Effector memory CD8-positive, alpha-beta T cell (primary cell): ENCODE results near the gene REM2.
"Not testable (repeated sequence)": the region's sequence is repeated elsewhere in the genome, so short reads cannot be mapped to it uniquely, and the experiment has no call there.

Source experiments
- ATAC-seq: fragments of 150-1000 bp; cut with Tn5 transposase; replicated peaks from 2 replicates; pipeline ENCODE4 v1.10.0; 2021; ENCODE audit warnings: mild to moderate bottlenecking, moderate library complexity
- DNase-seq, 3 experiments: peaks; one replicate each; pipeline ENCODE4 v3.0.0; 2021
- H3K27ac Mint-ChIP-seq, 2 donors: one replicate each; pipeline ENCODE4 v1.8.0; 2022; ENCODE audit warnings: mild to moderate bottlenecking in 2 of 2, mixed read lengths in 2 of 2, moderate library complexity in 2 of 2
- H3K27me3 Mint-ChIP-seq, 2 donors: one replicate each; pipeline ENCODE4 v1.8.0; 2022; ENCODE audit warnings: mixed read lengths in 2 of 2
- H3K36me3 Mint-ChIP-seq: one replicate; pipeline ENCODE4 v1.8.0; 2022; ENCODE audit warnings: mild to moderate bottlenecking, moderate library complexity, mixed read lengths; ENCODE audit not compliant: insufficient read depth
- H3K4me1 Mint-ChIP-seq, 2 donors: one replicate each; pipeline ENCODE4 v1.8.0; 2022; ENCODE audit warnings: low read depth in 2 of 2, mixed read lengths in 2 of 2
- H3K4me3 Mint-ChIP-seq, 2 donors: one replicate each; pipeline ENCODE4 v1.8.0; 2022; ENCODE audit warnings: mild to moderate bottlenecking in 2 of 2, mixed read lengths in 2 of 2, moderate library complexity in 2 of 2
- H3K9me3 Mint-ChIP-seq, 2 donors: one replicate each; pipeline ENCODE4 v1.8.0; 2022; ENCODE audit warnings: mixed read lengths in 2 of 2

REM2 gene

DNA sequence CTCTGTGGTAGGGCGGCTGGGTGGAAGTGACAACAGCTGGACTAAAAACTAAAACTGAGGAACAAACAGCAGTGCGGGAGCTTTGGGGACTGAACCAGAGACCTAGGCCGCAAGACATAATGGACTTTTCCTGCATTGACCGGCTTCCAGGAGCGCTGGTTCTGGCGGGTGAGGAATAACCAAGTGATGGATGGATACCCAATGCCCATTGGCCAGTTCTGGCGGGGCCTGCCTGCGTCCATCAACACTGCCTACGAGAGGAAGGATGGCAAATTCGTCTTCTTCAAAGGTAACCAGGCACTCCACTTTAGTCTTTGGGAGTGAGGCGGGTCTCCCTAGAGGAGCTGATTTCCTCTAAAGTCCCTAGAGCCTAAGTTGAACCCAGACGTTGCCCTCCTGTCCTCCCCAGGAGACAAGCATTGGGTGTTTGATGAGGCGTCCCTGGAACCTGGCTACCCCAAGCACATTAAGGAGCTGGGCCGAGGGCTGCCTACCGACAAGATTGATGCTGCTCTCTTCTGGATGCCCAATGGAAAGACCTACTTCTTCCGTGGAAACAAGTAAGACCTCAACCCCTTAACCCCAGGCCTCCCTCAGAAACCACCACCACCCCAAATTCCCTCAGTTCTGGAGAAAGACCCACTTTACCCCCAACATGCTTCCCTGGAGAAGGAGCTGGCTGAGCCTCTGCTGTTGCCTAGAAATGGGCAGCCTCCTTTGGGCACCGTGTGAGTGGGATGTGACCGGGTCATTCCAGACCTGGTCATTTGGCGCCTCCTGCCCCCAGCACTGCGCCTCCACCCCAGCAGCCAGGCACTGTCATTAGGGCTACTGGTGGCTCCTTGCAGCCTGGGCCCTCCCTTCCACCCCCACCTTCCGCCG lies 38.6 kb upstream of the REM2 start:
- H3K27ac Mint-ChIP-seq = no peak overlapping the region
- H3K27me3 Mint-ChIP-seq = peaks cover 43 to 95% of the 10 kb centered on the region in 2 donors
- no peak overlapping the region for H3K4me3 Mint-ChIP-seq
- DNase-seq (no peak), ATAC-seq (no peak)
- no peaks in the 10 kb centered on the region for H3K4me1 Mint-ChIP-seq
- H3K36me3 Mint-ChIP-seq = no peaks in the 10 kb centered on the region
- no peaks in the 10 kb centered on the region for H3K9me3 Mint-ChIP-seq

- H3K4me3 Mint-ChIP-seq = no peak overlapping the region
- no peaks in the 10 kb centered on the region for H3K4me1 Mint-ChIP-seq
- DNase-seq (no peak), ATAC-seq (no peak)
- peaks cover 43 to 94% of the 10 kb centered on the region in 2 donors for H3K27me3 Mint-ChIP-seq
- H3K9me3 Mint-ChIP-seq = no peaks in the 10 kb centered on the region
- H3K27ac Mint-ChIP-seq = no peak overlapping the region
- no peaks in the 10 kb centered on the region for H3K36me3 Mint-ChIP-seq
Measured at GRCh38 chr14:22845103-22845394, 38.0 kb upstream of the REM2 start.

DNA sequence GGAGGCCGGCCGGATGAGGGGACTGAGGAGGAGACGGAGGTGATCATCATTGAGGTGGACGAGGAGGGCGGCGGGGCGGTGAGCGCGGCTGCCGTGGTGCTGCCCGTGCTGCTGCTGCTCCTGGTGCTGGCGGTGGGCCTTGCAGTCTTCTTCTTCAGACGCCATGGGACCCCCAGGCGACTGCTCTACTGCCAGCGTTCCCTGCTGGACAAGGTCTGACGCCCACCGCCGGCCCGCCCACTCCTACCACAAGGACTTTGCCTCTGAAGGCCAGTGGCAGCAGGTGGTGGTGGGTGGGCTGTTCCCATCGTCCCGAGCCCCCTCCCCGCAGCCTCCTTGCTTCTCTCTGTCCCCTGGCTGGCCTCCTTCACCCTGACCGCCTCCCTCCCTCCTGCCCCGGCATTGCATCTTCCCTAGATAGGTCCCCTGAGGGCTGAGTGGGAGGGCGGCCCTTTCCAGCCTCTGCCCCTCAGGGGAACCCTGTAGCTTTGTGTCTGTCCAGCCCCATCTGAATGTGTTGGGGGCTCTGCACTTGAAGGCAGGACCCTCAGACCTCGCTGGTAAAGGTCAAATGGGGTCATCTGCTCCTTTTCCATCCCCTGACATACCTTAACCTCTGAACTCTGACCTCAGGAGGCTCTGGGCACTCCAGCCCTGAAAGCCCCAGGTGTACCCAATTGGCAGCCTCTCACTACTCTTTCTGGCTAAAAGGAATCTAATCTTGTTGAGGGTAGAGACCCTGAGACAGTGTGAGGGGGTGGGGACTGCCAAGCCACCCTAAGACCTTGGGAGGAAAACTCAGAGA lies 37.0 kb upstream of the REM2 start:
- H3K9me3 Mint-ChIP-seq = no peaks in the 10 kb centered on the region
- H3K36me3 Mint-ChIP-seq = no peaks in the 10 kb centered on the region
- H3K4me3 Mint-ChIP-seq = no peak overlapping the region
- ATAC-seq (no peak), DNase-seq (no peak)
- H3K4me1 Mint-ChIP-seq = no peaks in the 10 kb centered on the region
- H3K27ac Mint-ChIP-seq = no peak overlapping the region
- H3K27me3 Mint-ChIP-seq = peaks cover 43 to 84% of the 10 kb centered on the region in 2 donors

DNA sequence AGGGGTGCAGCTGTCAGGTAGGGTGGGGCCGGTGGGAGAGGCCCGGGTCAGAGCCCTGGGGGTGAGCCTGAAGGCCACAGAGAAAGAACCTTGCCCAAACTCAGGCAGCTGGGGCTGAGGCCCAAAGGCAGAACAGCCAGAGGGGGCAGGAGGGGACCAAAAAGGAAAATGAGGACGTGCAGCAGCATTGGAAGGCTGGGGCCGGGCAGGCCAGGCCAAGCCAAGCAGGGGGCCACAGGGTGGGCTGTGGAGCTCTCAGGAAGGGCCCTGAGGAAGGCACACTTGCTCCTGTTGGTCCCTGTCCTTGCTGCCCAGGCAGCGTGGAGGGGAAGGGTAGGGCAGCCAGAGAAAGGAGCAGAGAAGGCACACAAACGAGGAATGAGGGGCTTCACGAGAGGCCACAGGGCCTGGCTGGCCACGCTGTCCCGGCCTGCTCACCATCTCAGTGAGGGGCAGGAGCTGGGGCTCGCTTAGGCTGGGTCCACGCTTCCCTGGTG lies 36.2 kb upstream of the REM2 start:
- no peak overlapping the region for H3K4me3 Mint-ChIP-seq
- peaks cover 43 to 80% of the 10 kb centered on the region in 2 donors for H3K27me3 Mint-ChIP-seq
- H3K36me3 Mint-ChIP-seq = no peaks in the 10 kb centered on the region
- H3K27ac Mint-ChIP-seq = no peak overlapping the region
- DNase-seq = no peak
- ATAC-seq = no peak
- H3K9me3 Mint-ChIP-seq = no peaks in the 10 kb centered on the region
- H3K4me1 Mint-ChIP-seq = no peaks in the 10 kb centered on the region

- no peak overlapping the region for H3K4me3 Mint-ChIP-seq
- H3K9me3 Mint-ChIP-seq = no peaks in the 10 kb centered on the region
- ATAC-seq (no peak), DNase-seq (no peak)
- no peak overlapping the region for H3K27ac Mint-ChIP-seq
- peaks cover 43 to 71% of the 10 kb centered on the region in 2 donors for H3K27me3 Mint-ChIP-seq
- H3K4me1 Mint-ChIP-seq = peaks cover under 1 to 1% of the 10 kb centered on the region in 2 donors
- H3K36me3 Mint-ChIP-seq = no peaks in the 10 kb centered on the region
Measured at GRCh38 chr14:22847661-22848341, 35.2 kb upstream of the REM2 start.

DNA sequence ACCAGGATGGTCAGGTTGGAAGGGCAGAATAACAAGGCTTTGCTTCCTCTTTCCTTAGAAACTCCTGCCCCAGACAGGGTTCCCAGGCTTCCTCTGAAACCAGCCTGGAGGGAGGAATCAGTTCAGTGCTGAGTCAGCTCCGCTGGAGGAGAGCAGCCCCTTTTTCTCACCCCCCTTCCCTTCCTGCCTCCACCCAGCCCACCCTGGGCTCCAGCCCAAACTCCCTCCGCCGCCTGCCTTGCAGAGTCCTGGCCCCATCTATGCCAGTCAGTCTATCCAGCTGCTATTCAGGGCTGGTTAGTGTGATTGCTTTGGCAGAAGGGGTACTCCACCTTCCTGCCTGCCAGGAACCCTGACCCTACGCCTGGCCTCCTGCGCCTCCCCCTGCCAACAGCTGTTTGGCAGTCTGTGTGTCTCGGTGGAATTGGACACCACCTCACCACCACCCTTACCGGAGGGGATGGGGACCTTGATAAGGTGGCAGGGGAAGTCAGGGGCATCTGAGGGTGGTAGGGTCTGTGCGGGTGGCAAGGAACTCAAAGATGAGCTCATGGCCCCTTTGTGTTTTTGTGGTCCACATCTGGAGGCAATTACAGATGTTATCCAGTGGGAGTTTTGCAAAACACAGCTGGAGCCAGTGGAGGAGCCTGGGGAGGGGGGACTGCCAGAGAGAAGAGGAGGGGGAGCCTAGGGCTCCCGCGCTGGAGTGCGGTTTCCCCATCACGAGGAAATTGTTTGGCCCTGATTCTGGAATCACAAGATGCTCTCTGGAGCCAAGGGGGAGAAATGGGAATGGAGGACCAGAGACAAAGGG lies 34.5 kb upstream of the REM2 start:
- no peak overlapping the region for H3K27ac Mint-ChIP-seq
- peaks cover 6 to 7% of the 10 kb centered on the region in 2 donors for H3K4me1 Mint-ChIP-seq
- no peak for DNase-seq
- H3K4me3 Mint-ChIP-seq = no peak overlapping the region
- H3K36me3 Mint-ChIP-seq = peaks cover under 1% of the 10 kb centered on the region
- no peaks in the 10 kb centered on the region for H3K9me3 Mint-ChIP-seq
- ATAC-seq = no peak
- peaks cover 38 to 63% of the 10 kb centered on the region in 2 donors for H3K27me3 Mint-ChIP-seq

GRCh38 chr14:22849212-22849819 lies 33.7 kb upstream of the REM2 start:
- Mint-ChIP-seq H3K36me3 (peaks cover 2% of the 10 kb centered on the region), H3K9me3 (no peaks in the 10 kb centered on the region), H3K27ac (no peak overlapping the region), H3K27me3 (peaks cover 37 to 56% of the 10 kb centered on the region in 2 donors), H3K4me3 (no peak overlapping the region), H3K4me1 (peaks cover 6 to 7% of the 10 kb centered on the region in 2 donors)
- no peak for ATAC-seq
- no peak for DNase-seq

DNA sequence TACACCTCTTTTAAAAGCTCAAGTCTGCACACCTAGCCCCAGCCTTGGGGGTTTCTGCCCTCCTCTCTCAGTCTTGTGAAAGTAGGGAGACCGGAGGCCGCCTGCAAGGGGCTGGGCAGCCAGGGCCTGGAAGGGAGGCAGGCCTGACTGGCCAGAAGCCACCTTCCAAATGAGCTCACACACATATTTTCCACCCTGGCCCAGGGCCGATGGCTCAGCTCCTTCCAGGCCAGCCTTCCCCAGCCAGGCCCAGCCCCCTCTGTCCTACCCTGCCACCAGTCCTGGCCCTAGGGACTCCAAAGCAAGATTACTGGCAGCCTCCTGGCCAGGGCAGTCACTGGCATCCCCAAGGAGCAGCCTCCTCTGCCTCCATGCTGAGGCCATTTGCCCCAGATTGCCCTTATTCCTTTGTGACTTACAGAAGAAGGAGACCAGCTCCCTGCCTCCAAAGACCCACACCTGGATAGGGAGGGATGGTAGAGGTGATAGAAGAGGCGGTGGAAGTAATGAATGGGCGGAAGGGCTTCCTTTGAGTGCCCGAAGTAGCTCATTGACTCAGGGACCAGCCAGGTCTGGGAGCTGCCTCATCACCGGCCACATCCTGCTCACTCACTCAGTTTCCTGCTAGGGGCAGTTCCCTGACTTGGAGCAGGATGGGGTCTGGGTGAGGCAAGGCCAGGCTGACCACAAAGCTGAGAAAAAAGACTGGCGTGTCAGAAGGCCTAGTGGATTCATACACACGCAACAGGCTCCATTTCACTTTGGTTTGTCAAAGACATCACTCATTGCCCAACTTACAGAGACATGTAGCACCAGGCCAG lies 31.9 kb upstream of the REM2 start:
- H3K36me3 Mint-ChIP-seq = peaks cover 6% of the 10 kb centered on the region
- no peak for ATAC-seq
- DNase-seq = no peak
- no peak overlapping the region for H3K27ac Mint-ChIP-seq
- H3K4me3 Mint-ChIP-seq = no peak overlapping the region
- no peaks in the 10 kb centered on the region for H3K9me3 Mint-ChIP-seq
- H3K27me3 Mint-ChIP-seq = peaks cover 29 to 53% of the 10 kb centered on the region in 2 donors
- H3K4me1 Mint-ChIP-seq = peaks cover 6 to 7% of the 10 kb centered on the region in 2 donors

DNA sequence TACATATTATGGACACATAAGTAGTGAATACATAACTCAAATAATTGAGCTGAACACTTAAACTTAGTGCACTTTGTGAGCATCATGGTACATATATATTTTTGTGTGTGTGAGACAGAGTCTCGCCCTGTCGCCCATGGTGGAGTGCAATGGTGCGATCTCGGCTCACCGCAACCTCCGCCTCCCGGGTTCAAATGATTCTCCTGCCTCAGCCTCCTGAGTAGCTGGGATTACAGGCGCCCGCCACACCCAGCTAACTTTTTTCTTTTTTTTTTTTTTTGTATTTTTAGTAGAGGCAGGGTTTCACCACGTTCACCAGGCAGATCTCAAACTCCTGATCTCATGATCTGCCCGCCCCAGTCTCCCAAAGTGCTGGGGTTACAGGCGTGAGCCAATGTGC lies 30.8 kb upstream of the REM2 start:
- not testable (repeated sequence) for H3K9me3 Mint-ChIP-seq, H3K27ac Mint-ChIP-seq, H3K4me3 Mint-ChIP-seq, ATAC-seq, H3K36me3 Mint-ChIP-seq, DNase-seq, H3K4me1 Mint-ChIP-seq
- peaks cover 26 to 49% of the 10 kb centered on the region in 2 donors for H3K27me3 Mint-ChIP-seq

GRCh38 chr14:22852599-22852939 lies 30.5 kb upstream of the REM2 start:
- peaks cover 23 to 45% of the 10 kb centered on the region in 2 donors for H3K27me3 Mint-ChIP-seq
- ATAC-seq (no peak), DNase-seq (no peak)
- H3K4me3 Mint-ChIP-seq = no peak overlapping the region
- H3K4me1 Mint-ChIP-seq = peaks cover 6 to 7% of the 10 kb centered on the region in 2 donors
- peak overlapping the region in 1 of 2 donors; percentile 68 for H3K27ac Mint-ChIP-seq
- H3K36me3 Mint-ChIP-seq = peaks cover 6% of the 10 kb centered on the region
- no peaks in the 10 kb centered on the region for H3K9me3 Mint-ChIP-seq

GRCh38 chr14:22852940-22853767 lies 29.9 kb upstream of the REM2 start:
- no peaks in the 10 kb centered on the region for H3K9me3 Mint-ChIP-seq
- ATAC-seq (peak; percentile 92), DNase-seq (peak; percentile 91 to 93 (median 93))
- H3K4me1 Mint-ChIP-seq = peaks cover 9 to 10% of the 10 kb centered on the region in 2 donors
- peak overlapping the region; percentile 80 to 84 for H3K4me3 Mint-ChIP-seq
- peak overlapping the region in 1 of 2 donors; percentile 68 for H3K27ac Mint-ChIP-seq
- H3K27me3 Mint-ChIP-seq = peaks cover 19 to 39% of the 10 kb centered on the region in 2 donors
- peaks cover 11% of the 10 kb centered on the region for H3K36me3 Mint-ChIP-seq
